Duodenal mucosa (tissue), 2 donors: ENCODE results near the gene ENSA.

ENCODE experiments used
- H3K27ac ChIP-seq: one replicate; pipeline ENCODE4 v1.7.0; 2013; ENCODE audit warnings: low read depth, low read length
- H3K27me3 ChIP-seq, 2 donors: one replicate each; pipeline ENCODE4 v1.7.0; 2013; ENCODE audit warnings: low read length in 2 of 2, control low read depth in 1 of 2; ENCODE audit not compliant: insufficient read depth in 2 of 2, control insufficient read depth in 1 of 2
- H3K36me3 ChIP-seq, 2 donors: one replicate each; pipeline ENCODE4 v1.7.0; 2013; ENCODE audit warnings: low read length in 2 of 2, control low read depth in 1 of 2; ENCODE audit not compliant: insufficient read depth in 2 of 2, control insufficient read depth in 1 of 2
- H3K4me1 ChIP-seq, 2 donors: one replicate each; pipeline ENCODE4 v1.7.0; 2013; ENCODE audit warnings: low read length in 2 of 2, control low read depth in 1 of 2; ENCODE audit not compliant: insufficient read depth in 2 of 2, control insufficient read depth in 1 of 2
- H3K4me3 ChIP-seq, 2 donors: one replicate each; pipeline ENCODE4 v1.7.0; 2013; ENCODE audit warnings: low read length in 2 of 2, low read depth in 1 of 2
- H3K9ac ChIP-seq, 2 donors: one replicate each; pipeline ENCODE4 v1.7.0; 2013; ENCODE audit warnings: low read length in 2 of 2, low read depth in 1 of 2
- H3K9me3 ChIP-seq, 2 donors: one replicate each; pipeline ENCODE4 v1.7.0; 2013; ENCODE audit warnings: low read length in 2 of 2, control low read depth in 1 of 2; ENCODE audit not compliant: control insufficient read depth in 1 of 2

ENSA gene

GRCh38 chr1:150622303-150622975 lies 7.0 kb downstream of the ENSA start:
- H3K27ac ChIP-seq: no peak overlapping the region
- H3K4me3 ChIP-seq: no peak overlapping the region
- no peak overlapping the region for H3K9ac ChIP-seq
- H3K27me3 ChIP-seq: no peaks in the 10 kb centered on the region
- peaks cover 21 to 52% of the 10 kb centered on the region in 2 donors for H3K36me3 ChIP-seq
- peaks cover 17 to 30% of the 10 kb centered on the region in 2 donors for H3K4me1 ChIP-seq
- no peaks in the 10 kb centered on the region for H3K9me3 ChIP-seq

GRCh38 chr1:150621497-150622302 lies 7.7 kb downstream of the ENSA start:
- no peaks in the 10 kb centered on the region for H3K9me3 ChIP-seq
- peak overlapping the region; percentile 24 for H3K27ac ChIP-seq
- H3K9ac ChIP-seq: no peak overlapping the region
- peaks cover 17 to 29% of the 10 kb centered on the region in 2 donors for H3K4me1 ChIP-seq
- peaks cover 14 to 47% of the 10 kb centered on the region in 2 donors for H3K36me3 ChIP-seq
- no peaks in the 10 kb centered on the region for H3K27me3 ChIP-seq
- H3K4me3 ChIP-seq: no peak overlapping the region

- H3K4me3 ChIP-seq: no peak overlapping the region
- no peaks in the 10 kb centered on the region for H3K9me3 ChIP-seq
- H3K27ac ChIP-seq: no peak overlapping the region
- peaks cover 8 to 40% of the 10 kb centered on the region in 2 donors for H3K36me3 ChIP-seq
- H3K9ac ChIP-seq: no peak overlapping the region
- no peaks in the 10 kb centered on the region for H3K27me3 ChIP-seq
- peaks cover 17 to 25% of the 10 kb centered on the region in 2 donors for H3K4me1 ChIP-seq
These were observed 8.5 kb downstream of the ENSA start for GRCh38 chr1:150620919-150621318.

DNA sequence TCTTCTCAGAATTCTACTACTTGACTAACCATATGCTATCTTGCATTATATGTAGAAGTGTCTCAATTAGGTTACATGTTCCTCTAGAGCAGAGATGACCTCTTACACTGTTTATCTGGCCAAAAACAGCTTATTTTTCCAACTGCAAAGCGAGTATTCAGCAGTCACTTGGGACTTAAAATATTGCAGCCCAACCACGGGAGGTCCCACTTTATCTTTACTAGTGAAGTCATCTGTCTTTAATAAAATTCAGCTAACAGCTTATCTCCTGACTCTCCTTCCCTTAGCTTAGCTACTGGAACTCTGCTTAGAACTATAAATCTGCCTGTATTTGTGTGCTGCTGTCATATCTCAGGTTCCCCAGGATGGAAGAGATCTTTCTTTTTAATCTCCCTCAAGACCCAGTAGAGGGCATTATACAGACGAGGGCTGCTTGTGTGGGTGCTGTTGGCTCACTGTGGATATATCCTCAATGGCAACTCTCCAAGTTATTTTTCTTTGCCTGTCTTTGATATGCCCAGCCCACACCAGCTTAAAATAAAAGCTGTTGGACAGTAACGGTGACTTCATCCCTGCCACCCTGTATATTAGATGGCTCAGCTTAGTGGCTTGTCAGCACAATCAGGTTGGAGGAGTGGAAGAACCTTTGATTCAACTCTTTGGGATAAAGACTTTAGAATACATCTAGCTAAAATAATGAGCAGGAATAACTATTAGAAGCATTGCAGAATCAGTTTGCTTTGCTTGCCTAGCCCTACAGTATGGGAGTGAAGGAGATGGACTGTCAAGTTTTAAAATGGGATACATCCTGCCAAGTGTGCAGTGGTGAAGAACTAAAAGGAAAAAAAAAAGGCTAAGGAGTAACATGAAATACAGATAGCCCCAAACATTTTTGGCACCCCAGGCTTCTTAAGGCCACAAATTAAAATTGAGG lies 9.6 kb downstream of the ENSA start:
- Histone ChIP-seq H3K9me3 (no peaks in the 10 kb centered on the region), H3K9ac (no peak overlapping the region), H3K27me3 (no peaks in the 10 kb centered on the region), H3K36me3 (peaks cover 0 to 29% of the 10 kb centered on the region in 2 donors), H3K4me1 (peaks cover 22 to 24% of the 10 kb centered on the region in 2 donors), H3K4me3 (no peak overlapping the region), H3K27ac (no peak overlapping the region)

DNA sequence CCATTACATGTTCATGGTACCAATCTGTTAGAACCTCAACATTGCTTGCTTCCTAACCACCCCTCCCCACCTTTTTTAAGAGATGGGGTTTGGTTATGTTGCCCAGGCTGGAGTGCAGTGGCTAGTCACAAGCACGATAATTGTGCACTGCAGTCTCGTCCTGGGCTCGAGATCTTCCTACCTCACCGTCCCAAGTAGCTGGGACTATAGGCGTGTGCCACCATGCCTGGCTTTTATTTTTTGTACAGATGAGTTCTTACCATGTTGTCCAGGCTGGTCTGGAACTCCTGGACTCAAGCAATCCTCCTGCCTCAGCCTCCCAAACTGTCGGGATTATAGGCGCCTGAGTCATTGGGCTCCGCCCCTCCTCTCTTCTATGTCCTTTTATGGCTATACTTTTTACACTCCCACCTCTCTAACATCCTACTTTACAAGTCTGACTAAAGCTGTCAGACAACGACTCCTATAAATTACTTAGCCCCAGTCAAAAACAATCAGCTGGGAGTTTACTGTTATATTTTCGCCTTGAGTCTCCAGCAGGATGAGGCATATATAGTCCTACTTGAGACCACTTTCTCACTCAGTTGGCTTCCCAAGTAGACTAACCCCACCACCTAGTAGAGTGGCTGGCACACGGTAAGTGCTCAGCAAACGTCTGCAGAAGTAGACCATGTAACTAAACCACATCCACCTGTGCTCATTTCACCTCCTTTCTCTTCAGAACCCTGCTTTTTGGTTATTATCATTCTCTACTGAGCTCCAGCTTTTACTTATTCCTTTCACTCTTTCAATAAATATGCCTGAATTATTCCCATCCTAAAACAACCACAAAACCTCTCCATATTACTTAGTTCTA lies 13.8 kb downstream of the ENSA start:
- H3K9me3 ChIP-seq: no peaks in the 10 kb centered on the region
- H3K9ac ChIP-seq: no peak overlapping the region
- H3K36me3 ChIP-seq: peaks cover 0 to 11% of the 10 kb centered on the region in 2 donors
- H3K4me3 ChIP-seq: no peak overlapping the region
- no peaks in the 10 kb centered on the region for H3K27me3 ChIP-seq
- H3K27ac ChIP-seq: no peak overlapping the region
- peaks cover 46 to 53% of the 10 kb centered on the region in 2 donors for H3K4me1 ChIP-seq

- H3K4me1 ChIP-seq: peaks cover 41 to 43% of the 10 kb centered on the region in 2 donors
- peaks cover 0 to 4% of the 10 kb centered on the region in 2 donors for H3K36me3 ChIP-seq
- no peaks in the 10 kb centered on the region for H3K27me3 ChIP-seq
- H3K9me3 ChIP-seq: no peaks in the 10 kb centered on the region
- H3K9ac ChIP-seq: peak overlapping the region; percentile 28 to 54
- peak overlapping the region in 1 of 2 donors; percentile 13 for H3K4me3 ChIP-seq
- H3K27ac ChIP-seq: peak overlapping the region; percentile 87
These were observed 16.1 kb downstream of the ENSA start for GRCh38 chr1:150613061-150613920.

GRCh38 chr1:150612014-150612345 lies 17.4 kb downstream of the ENSA start:
- peaks cover 41 to 43% of the 10 kb centered on the region in 2 donors for H3K4me1 ChIP-seq
- H3K36me3 ChIP-seq: peaks cover 0 to 4% of the 10 kb centered on the region in 2 donors
- H3K27me3 ChIP-seq: no peaks in the 10 kb centered on the region
- peak overlapping the region; percentile 25 to 27 for H3K9ac ChIP-seq
- peak overlapping the region; percentile 86 for H3K27ac ChIP-seq
- no peaks in the 10 kb centered on the region for H3K9me3 ChIP-seq
- H3K4me3 ChIP-seq: no peak overlapping the region

GRCh38 chr1:150610576-150610975 lies 18.8 kb downstream of the ENSA start:
- peaks cover 0 to 4% of the 10 kb centered on the region in 2 donors for H3K36me3 ChIP-seq
- peaks cover 41 to 43% of the 10 kb centered on the region in 2 donors for H3K4me1 ChIP-seq
- no peak overlapping the region for H3K9ac ChIP-seq
- no peaks in the 10 kb centered on the region for H3K9me3 ChIP-seq
- H3K4me3 ChIP-seq: no peak overlapping the region
- H3K27ac ChIP-seq: peak overlapping the region; percentile 13
- H3K27me3 ChIP-seq: no peaks in the 10 kb centered on the region
